GM12878 (cell line): ENCODE measurements around the gene FOXP4. TPM values are rescaled to one million over a fixed set of nuclear protein-coding genes. Genes with fewer than 3 reads are reported as not detected.

Experiments
- ATAC-seq: fragments of 200-7000 bp; cut with Tn5 transposase; 3 replicates; pipeline ENCODE4 v1.9.1; 2020; ENCODE audit warnings: mild to moderate bottlenecking, moderate library complexity
- BruUV-seq: library from RNA; stranded (reverse); fragments of 400-500 nt; replicated peaks from 2 replicates; lab custom pipeline; 2021; lab: Mats Ljungman, UMichigan
- CTCF ChIA-PET: fragments of 300-600 bp; sonication (Branson Sonifier 250); formaldehyde crosslinking; extraction: SDS; loops from one replicate; lab custom pipeline; 2021; ENCODE audit warnings: inconsistent platforms; lab: Yijun Ruan, JAX
- POLR2A ChIA-PET: fragments of 350-600 bp; formaldehyde crosslinking; extraction: SDS; loops from one replicate; lab custom pipeline; 2021; ENCODE audit warnings: inconsistent platforms; lab: Charles Lee
- RAD21 ChIA-PET: fragments of 300-600 bp; sonication (Branson Sonifier 250); formaldehyde crosslinking; loops from one replicate; lab custom pipeline; 2023; ENCODE audit warnings: antibody characterized with exemption; ENCODE audit not compliant: unreplicated experiment; lab: Charles Lee
- SMC1A ChIA-PET: fragments of 300-600 bp; sonication (Branson Sonifier 250); formaldehyde crosslinking; loops from one replicate; lab custom pipeline; 2023; ENCODE audit not compliant: unreplicated experiment, uncharacterized antibody; lab: Charles Lee
- DNase-seq: peaks from one replicate; pipeline ENCODE4 v3.0.0-alpha.2; 2011; ENCODE audit warnings: low read depth, low spot score
- FAIRE-seq: peaks from 3 replicates; lab custom pipeline; 2011; peaks lifted over from hg19 to GRCh38; lab: Jason Lieb, UNC
- H2AFZ ChIP-seq: 2 replicates; pipeline ENCODE4 v1.6.0; 2011; ENCODE audit warnings: low read depth, low read length, control low read depth; ENCODE audit not compliant: control insufficient read depth
- H3K27ac ChIP-seq: 2 replicates; pipeline ENCODE4 v1.5.1; 2011; ENCODE audit warnings: control low read depth; ENCODE audit not compliant: control insufficient read depth, insufficient read depth
- H3K27me3 ChIP-seq, 2 experiments: replicated peaks in 1 of 2; 2 replicates each; pipeline versions ENCODE4 v1.6.0 to v1.6.1; 2011; ENCODE audit warnings: low read length in 1 of 2; ENCODE audit not compliant: control insufficient read depth in 2 of 2, insufficient read depth in 2 of 2
- H3K36me3 ChIP-seq, 2 experiments: 2 replicates each; pipeline ENCODE4 v1.5.1; 2011; ENCODE audit warnings: low read length in 1 of 2; ENCODE audit not compliant: control insufficient read depth in 2 of 2, insufficient read depth in 2 of 2
- H3K4me1 ChIP-seq: 2 replicates; pipeline ENCODE4 v1.6.1; 2011; ENCODE audit warnings: mild to moderate bottlenecking, low read length, moderate library complexity, mixed read lengths; ENCODE audit not compliant: control insufficient read depth, insufficient read depth
- H3K4me2 ChIP-seq: 2 replicates; pipeline ENCODE4 v1.6.0; 2011; ENCODE audit warnings: control low read depth; ENCODE audit not compliant: control insufficient read depth, insufficient read depth
- H3K4me3 ChIP-seq: fragments of 200-600 bp; sonication (generic); 2 replicates; pipeline ENCODE4 v1.5.1; 2016
- H3K79me2 ChIP-seq: 2 replicates; pipeline ENCODE4 v1.6.0; 2011; ENCODE audit warnings: low read length; ENCODE audit not compliant: control insufficient read depth, insufficient read depth
- H3K9ac ChIP-seq: 2 replicates; pipeline ENCODE4 v1.8.0; 2011; ENCODE audit warnings: low read length, control low read depth, mixed read lengths; ENCODE audit not compliant: control insufficient read depth, insufficient read depth
- H3K9me3 ChIP-seq: replicated peaks from 3 replicates; pipeline ENCODE4 v1.5.1; 2011; ENCODE audit warnings: mild to moderate bottlenecking, low read length; ENCODE audit not compliant: control insufficient read depth, insufficient read depth
- H4K20me1 ChIP-seq: 2 replicates; pipeline ENCODE4 v1.6.0; 2011; ENCODE audit not compliant: control insufficient read depth, insufficient read depth
- CEBPB ChIP-seq, 2 experiments: fragments of 150-350 bp in 1 of 2; IDR thresholded peaks; 2 replicates each; pipeline ENCODE4 v1.6.1; 2012 to 2014; ENCODE audit warnings: low read depth in 2 of 2, low read length in 2 of 2, borderline replicate concordance in 1 of 2, inconsistent platforms in 1 of 2
- CREB1 ChIP-seq: IDR thresholded peaks from 2 replicates; pipeline ENCODE4 v1.6.1; 2012; ENCODE audit warnings: low read depth, mild to moderate bottlenecking, inconsistent platforms
- MEF2B ChIP-seq: fragments of 450-650 bp; IDR thresholded peaks from 2 replicates; pipeline ENCODE4 v1.6.1; 2018; ENCODE audit warnings: mild to moderate bottlenecking, moderate library complexity; ENCODE audit not compliant: partially characterized antibody, poor library complexity, severe bottlenecking
- POU2F2 ChIP-seq: IDR thresholded peaks from 3 replicates; pipeline ENCODE4 v1.6.1; 2011; ENCODE audit warnings: low read depth, mild to moderate bottlenecking, low read length, borderline replicate concordance
- SKIL ChIP-seq: fragments of 450-650 bp; IDR thresholded peaks from 2 replicates; pipeline ENCODE4 v1.6.1; 2017; ENCODE audit warnings: mild to moderate bottlenecking, low read depth, inconsistent platforms; ENCODE audit not compliant: poor library complexity, severe bottlenecking
- SMARCA5 ChIP-seq: fragments of 450-650 bp; IDR thresholded peaks from 2 replicates; pipeline ENCODE4 v1.6.1; 2017; ENCODE audit warnings: mild to moderate bottlenecking
- TAF1 ChIP-seq: IDR thresholded peaks from 2 replicates; pipeline ENCODE4 v1.6.1; 2011; ENCODE audit warnings: mild to moderate bottlenecking, low read depth, low read length, borderline replicate concordance
- YBX1 ChIP-seq: fragments of 450-650 bp; IDR thresholded peaks from 2 replicates; pipeline ENCODE4 v1.6.1; 2016; ENCODE audit warnings: antibody characterized with exemption
- ZBED1 ChIP-seq: IDR thresholded peaks from 2 replicates; pipeline ENCODE4 v1.6.1; 2016; ENCODE audit warnings: borderline replicate concordance
- WGBS: methylation state at CpG from one replicate; pipeline ENCODE4 v1.1.6; 2016; ENCODE audit warnings: low lambda C conversion rate; ENCODE audit not compliant: insufficient replicate concordance, insufficient coverage; ENCODE audit errors: missing lambda C conversion rate; 5-methylcytosine and 5-hydroxymethylcytosine counted together
- in situ Hi-C: fragments of 300-500 bp; cut with MboI; formaldehyde crosslinking; loops from 9 replicates; pipeline ENCODE4 v1.14.3; 2018; ENCODE audit warnings: mixed read lengths
- intact Hi-C: fragments of 100-400 bp; cut with micrococcal nuclease; formaldehyde crosslinking; loops from one replicate; pipeline ENCODE4 v1.14.2; 2022; ENCODE audit not compliant: unreplicated experiment
- polyA plus RNA-seq, 11 experiments: library from polyadenylated mRNA; depleted of rRNA in 4 of 11; unstranded in 6 of 11; stranded (reverse) in 5 of 11; fragments of >200 nt; fragmentation: Nextera tagmentation in 4 of 11; fragmentation: Illumina TruSeq in 1 of 11; extraction: Ambion mirVana in 4 of 11; extraction: Trizol in 1 of 11; gene quantifications; 1 replicate in 1 of 11; 2 replicates in 10 of 11; pipeline versions ENCODE4 v1.2.1 to v1.2.3, GENCODE V29; 2011 to 2016; ENCODE audit warnings: inconsistent platforms in 2 of 11, missing spikeins in 2 of 11, low read depth in 1 of 11
- total RNA-seq, 4 experiments: library from RNA; depleted of rRNA in 3 of 4; stranded (reverse); fragments of >200 nt in 3 of 4; fragmentation: Illumina TruSeq in 1 of 4; extraction: Trizol in 1 of 4; gene quantifications; 2 replicates each; pipeline versions ENCODE4 v1.2.1 to v1.2.3, GENCODE V29; 2013 to 2021
- TF ChIP-seq, protein P1 (sequence below): fragments of 450-650 bp; IDR thresholded peaks from 2 replicates; pipeline ENCODE4 v1.6.1; 2017; ENCODE audit warnings: mild to moderate bottlenecking, moderate library complexity

FOXP4 gene
- total and polyA plus RNA-seq, 10 of the 15 experiments (the other 5 are each of a cell fraction or from before 2014, with no cell fraction given): 0.31 to 46.1 (median 2.3) TPM

GRCh38 chr6:41615311-41615710 lies 69.1 kb downstream of the FOXP4 start (continued):
- TF ChIP-seq, protein P1, sequence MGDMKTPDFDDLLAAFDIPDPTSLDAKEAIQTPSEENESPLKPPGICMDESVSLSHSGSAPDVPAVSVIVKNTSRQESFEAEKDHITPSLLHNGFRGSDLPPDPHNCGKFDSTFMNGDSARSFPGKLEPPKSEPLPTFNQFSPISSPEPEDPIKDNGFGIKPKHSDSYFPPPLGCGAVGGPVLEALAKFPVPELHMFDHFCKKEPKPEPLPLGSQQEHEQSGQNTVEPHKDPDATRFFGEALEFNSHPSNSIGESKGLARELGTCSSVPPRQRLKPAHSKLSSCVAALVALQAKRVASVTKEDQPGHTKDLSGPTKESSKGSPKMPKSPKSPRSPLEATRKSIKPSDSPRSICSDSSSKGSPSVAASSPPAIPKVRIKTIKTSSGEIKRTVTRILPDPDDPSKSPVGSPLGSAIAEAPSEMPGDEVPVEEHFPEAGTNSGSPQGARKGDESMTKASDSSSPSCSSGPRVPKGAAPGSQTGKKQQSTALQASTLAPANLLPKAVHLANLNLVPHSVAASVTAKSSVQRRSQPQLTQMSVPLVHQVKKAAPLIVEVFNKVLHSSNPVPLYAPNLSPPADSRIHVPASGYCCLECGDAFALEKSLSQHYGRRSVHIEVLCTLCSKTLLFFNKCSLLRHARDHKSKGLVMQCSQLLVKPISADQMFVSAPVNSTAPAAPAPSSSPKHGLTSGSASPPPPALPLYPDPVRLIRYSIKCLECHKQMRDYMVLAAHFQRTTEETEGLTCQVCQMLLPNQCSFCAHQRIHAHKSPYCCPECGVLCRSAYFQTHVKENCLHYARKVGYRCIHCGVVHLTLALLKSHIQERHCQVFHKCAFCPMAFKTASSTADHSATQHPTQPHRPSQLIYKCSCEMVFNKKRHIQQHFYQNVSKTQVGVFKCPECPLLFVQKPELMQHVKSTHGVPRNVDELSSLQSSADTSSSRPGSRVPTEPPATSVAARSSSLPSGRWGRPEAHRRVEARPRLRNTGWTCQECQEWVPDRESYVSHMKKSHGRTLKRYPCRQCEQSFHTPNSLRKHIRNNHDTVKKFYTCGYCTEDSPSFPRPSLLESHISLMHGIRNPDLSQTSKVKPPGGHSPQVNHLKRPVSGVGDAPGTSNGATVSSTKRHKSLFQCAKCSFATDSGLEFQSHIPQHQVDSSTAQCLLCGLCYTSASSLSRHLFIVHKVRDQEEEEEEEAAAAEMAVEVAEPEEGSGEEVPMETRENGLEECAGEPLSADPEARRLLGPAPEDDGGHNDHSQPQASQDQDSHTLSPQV: no peak
- TF ChIP-seq CREB1: no peak
- no peak for TF ChIP-seq TAF1

DNA sequence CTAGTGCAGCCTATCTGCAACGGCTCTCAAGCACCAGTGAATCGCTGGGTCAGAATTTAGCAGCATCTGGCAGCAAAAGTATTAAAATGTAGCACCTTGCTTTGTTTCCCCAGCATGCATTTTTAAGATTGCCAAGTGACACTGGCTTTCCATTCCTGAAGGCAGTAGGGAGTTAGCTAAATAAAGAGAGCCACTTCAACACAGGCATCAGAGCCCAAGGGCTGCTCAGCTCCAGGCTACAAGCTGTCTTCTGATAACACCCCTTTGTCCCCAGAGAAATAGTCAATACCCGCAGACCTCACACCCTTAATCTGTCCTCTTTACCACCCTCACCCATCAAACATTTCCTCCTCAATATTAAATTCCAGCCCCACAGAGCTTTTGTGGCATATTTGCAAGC lies 72.4 kb downstream of the FOXP4 start:
- BruUV-seq: no TSS peak
- peaks cover 6% of the 10 kb centered on the region for H3K4me1 ChIP-seq
- CTCF ChIA-PET: interaction anchor here (0.7 to 1.4 kb wide), 4 partner anchors 16 to 249 kb away, joined by 3 to 6 read pairs (median 5); no protein-coding TSS in a partner anchor
- TF ChIP-seq SMARCA5: no peak
- no peak for TF ChIP-seq MEF2B
- TF ChIP-seq POU2F2: no peak
- TF ChIP-seq, protein P1: no peak
- TF ChIP-seq YBX1: no peak
- no peak for TF ChIP-seq ZBED1
- TF ChIP-seq CEBPB (IDR thresholded peaks at IDR 0.05; ENCODE audit: borderline replicate concordance in 1 of 2, low read depth in 2 of 2, low read length in 2 of 2): no peak
- TF ChIP-seq SKIL: no peak

More for the DNA sequence above, 72.4 kb downstream of the FOXP4 start:
- ChIA-PET RAD21 (no interaction called here), SMC1A (interaction anchor here (1.0 kb wide), 1 partner anchor 157 kb away, joined by 3 read pairs; no protein-coding TSS in a partner anchor), POLR2A (no interaction called here)
- no peak for FAIRE-seq
- no peak overlapping the region for H2AFZ ChIP-seq
- intact Hi-C loops: no loop called here
- H3K36me3 ChIP-seq: no peaks in the 10 kb centered on the region
- H3K4me3 ChIP-seq: no peak overlapping the region
- in situ Hi-C loops: no loop called here
- no peak overlapping the region for H3K9ac ChIP-seq
- H3K9me3 ChIP-seq: no peaks in the 10 kb centered on the region; the same call in 2 of the 3 replicates
- H3K27me3 ChIP-seq: no peaks in the 10 kb centered on the region; a peak in 1 of 4 replicates
- H4K20me1 ChIP-seq: no peaks in the 10 kb centered on the region
- no peak overlapping the region for H3K4me2 ChIP-seq
- no peak for DNase-seq
- H3K27ac ChIP-seq: no peak overlapping the region
- H3K79me2 ChIP-seq: no peaks in the 10 kb centered on the region
- 71% methylated on average over 3 of the region's 3 CpGs for WGBS
- no peak for ATAC-seq
